Activated CD8-positive, alpha-beta T cell treated with anti-CD3 and anti-CD28 coated beads for 36 hours (primary cell): ENCODE measurements around the gene DAGLB. TPM values are rescaled to one million over a fixed set of nuclear protein-coding genes. Genes with fewer than 3 reads are reported as not detected.

Source experiments
- ATAC-seq: fragments of 200-7000 bp; cut with Tn5 transposase; one replicate; pipeline ENCODE4 v1.10.0; 2021; ENCODE audit warnings: mild to moderate bottlenecking, moderate library complexity
- CTCF ChIA-PET: fragments of 350-600 bp; sonication (Branson Sonifier 250); formaldehyde crosslinking; loops from one replicate; lab custom pipeline; 2021; ENCODE audit warnings: antibody characterized with exemption; lab: Charles Lee
- POLR2A ChIA-PET: fragments of 350-600 bp; sonication (Branson Sonifier 250); formaldehyde crosslinking; loops from one replicate; lab custom pipeline; 2021; ENCODE audit warnings: antibody characterized with exemption; lab: Charles Lee
- DNase-seq: peaks from one replicate; pipeline ENCODE4 v3.0.0-alpha.2; 2020
- H3K27ac Mint-ChIP-seq: one replicate; pipeline ENCODE4 v1.8.0; 2021; ENCODE audit warnings: mild to moderate bottlenecking, mixed read lengths
- H3K27me3 Mint-ChIP-seq: one replicate; pipeline ENCODE4 v1.8.0; 2021; ENCODE audit warnings: mixed read lengths
- H3K36me3 Mint-ChIP-seq: one replicate; pipeline ENCODE4 v1.8.0; 2021; ENCODE audit warnings: low read depth, mixed read lengths
- H3K4me1 Mint-ChIP-seq: one replicate; pipeline ENCODE4 v1.8.0; 2021; ENCODE audit warnings: low read depth, mixed read lengths
- H3K4me3 Mint-ChIP-seq: one replicate; pipeline ENCODE4 v1.8.0; 2021; ENCODE audit warnings: mild to moderate bottlenecking, moderate library complexity, mixed read lengths
- H3K9me3 Mint-ChIP-seq: one replicate; pipeline ENCODE4 v1.8.0; 2021; ENCODE audit warnings: mixed read lengths
- intact Hi-C: fragments of 100-400 bp; cut with micrococcal nuclease; formaldehyde crosslinking; loops from one replicate; pipeline ENCODE4 v1.10.0; 2022
- total RNA-seq, 2 experiments: library from RNA; stranded (reverse); gene quantifications; one replicate each; pipeline ENCODE4 v1.2.3, GENCODE V29; 2021
- TF ChIP-seq, protein P1 (sequence below): fragments of 200-600 bp; IDR thresholded peaks from one replicate; pipeline ENCODE4 v1.8.0; 2022; ENCODE audit warnings: antibody characterized with exemption, mild to moderate bottlenecking

DAGLB gene
- total RNA-seq, 2 experiments from 2014 or later = 17.7 to 20.2 TPM

DNA sequence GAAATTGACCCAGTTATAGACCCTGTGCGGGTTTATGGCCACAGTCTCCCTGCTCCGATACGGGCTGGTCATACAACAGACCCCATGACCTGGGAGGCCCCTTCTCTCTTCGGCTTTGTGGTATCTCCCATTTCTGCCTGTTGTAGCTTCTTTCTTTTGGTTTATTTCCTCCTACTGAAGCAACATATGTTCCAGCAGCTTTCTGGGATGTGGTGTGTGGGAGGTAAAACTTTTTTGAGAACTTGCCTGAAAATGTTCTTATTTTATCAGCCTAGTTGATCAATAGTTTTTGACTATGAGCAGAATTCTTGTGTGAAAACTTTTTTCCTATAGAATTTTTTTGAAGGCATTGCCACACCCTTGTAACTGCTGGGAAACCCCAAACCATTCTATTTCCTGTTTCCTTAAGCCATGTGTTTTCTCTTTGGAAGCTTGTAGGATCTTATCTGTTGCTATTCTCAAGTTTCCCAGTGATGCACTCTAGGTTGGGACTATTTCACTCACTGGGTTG, 80.0 kb downstream of the DAGLB start:
- Mint-ChIP-seq H3K4me3 (no peak overlapping the region), H3K9me3 (no peaks in the 10 kb centered on the region), H3K27me3 (no peaks in the 10 kb centered on the region), H3K36me3 (no peaks in the 10 kb centered on the region), H3K4me1 (peaks cover 4% of the 10 kb centered on the region), H3K27ac (no peak overlapping the region)
- intact Hi-C loops = no loop called here
- DNase-seq = no peak
- ATAC-seq = no peak
- TF ChIP-seq, protein P1, sequence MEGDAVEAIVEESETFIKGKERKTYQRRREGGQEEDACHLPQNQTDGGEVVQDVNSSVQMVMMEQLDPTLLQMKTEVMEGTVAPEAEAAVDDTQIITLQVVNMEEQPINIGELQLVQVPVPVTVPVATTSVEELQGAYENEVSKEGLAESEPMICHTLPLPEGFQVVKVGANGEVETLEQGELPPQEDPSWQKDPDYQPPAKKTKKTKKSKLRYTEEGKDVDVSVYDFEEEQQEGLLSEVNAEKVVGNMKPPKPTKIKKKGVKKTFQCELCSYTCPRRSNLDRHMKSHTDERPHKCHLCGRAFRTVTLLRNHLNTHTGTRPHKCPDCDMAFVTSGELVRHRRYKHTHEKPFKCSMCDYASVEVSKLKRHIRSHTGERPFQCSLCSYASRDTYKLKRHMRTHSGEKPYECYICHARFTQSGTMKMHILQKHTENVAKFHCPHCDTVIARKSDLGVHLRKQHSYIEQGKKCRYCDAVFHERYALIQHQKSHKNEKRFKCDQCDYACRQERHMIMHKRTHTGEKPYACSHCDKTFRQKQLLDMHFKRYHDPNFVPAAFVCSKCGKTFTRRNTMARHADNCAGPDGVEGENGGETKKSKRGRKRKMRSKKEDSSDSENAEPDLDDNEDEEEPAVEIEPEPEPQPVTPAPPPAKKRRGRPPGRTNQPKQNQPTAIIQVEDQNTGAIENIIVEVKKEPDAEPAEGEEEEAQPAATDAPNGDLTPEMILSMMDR = no peak
- ChIA-PET POLR2A (no interaction called here), CTCF (no interaction called here)

DNA sequence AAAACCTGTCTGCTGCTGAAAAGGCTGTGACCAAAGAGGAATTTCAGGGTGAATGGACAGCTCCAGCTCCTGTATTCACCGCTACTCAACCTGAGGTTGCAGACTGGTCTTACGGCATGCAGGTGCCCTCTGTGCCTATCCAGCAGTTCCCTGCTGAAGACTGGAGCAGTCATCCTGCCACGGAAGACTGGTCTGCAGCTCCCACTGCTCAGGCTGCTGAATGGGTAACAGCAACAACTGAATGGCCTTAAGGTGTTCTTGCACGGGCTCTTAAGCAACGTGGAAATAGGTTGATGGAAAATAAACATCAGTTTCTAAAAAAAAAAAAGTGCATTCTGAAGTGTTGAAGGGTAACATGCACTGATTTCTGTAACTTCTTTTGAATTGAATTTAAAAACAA, 82.3 kb downstream of the DAGLB start:
- no peak overlapping the region for H3K4me3 Mint-ChIP-seq
- intact Hi-C loops = no loop called here
- H3K4me1 Mint-ChIP-seq = peaks cover 2% of the 10 kb centered on the region
- no peaks in the 10 kb centered on the region for H3K36me3 Mint-ChIP-seq
- TF ChIP-seq, protein P1 = no peak
- DNase-seq (no peak), ATAC-seq (no peak)
- CTCF ChIA-PET = no interaction called here
- H3K27ac Mint-ChIP-seq = no peak overlapping the region
- POLR2A ChIA-PET = no interaction called here
- H3K9me3 Mint-ChIP-seq = no peaks in the 10 kb centered on the region
- H3K27me3 Mint-ChIP-seq = no peaks in the 10 kb centered on the region

DNA sequence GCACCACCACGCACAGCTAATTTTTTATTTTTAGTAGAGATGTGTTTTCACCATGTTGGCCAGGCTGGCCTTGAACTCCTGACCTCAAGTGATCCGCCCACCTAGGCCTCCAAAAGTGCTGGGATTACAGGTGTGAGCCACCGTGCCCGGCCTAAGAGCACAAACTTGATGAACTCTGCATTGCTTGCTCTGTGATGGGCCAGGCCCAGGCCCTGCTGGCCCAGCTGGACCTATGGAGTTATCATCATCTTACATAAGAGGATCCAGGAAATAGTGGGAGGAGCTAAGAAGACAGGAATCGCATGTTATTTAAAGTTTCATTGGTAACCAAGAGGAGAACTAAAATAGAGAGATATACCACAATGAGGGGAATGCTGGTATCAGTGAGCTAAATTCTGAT, 86.9 kb downstream of the DAGLB start:
- Mint-ChIP-seq H3K27me3 (no peaks in the 10 kb centered on the region), H3K9me3 (no peaks in the 10 kb centered on the region), H3K27ac (no peak overlapping the region), H3K4me1 (no peaks in the 10 kb centered on the region), H3K36me3 (no peaks in the 10 kb centered on the region), H3K4me3 (no peak overlapping the region)
- ChIA-PET CTCF (interaction anchor here (1.2 to 1.5 kb wide), 2 partner anchors 11 to 38 kb away, joined by 5 to 6 read pairs; no protein-coding TSS in a partner anchor), POLR2A (no interaction called here)
- ATAC-seq (no peak), DNase-seq (no peak)
- TF ChIP-seq, protein P1 = no peak
- intact Hi-C loops = no loop called here

DNA sequence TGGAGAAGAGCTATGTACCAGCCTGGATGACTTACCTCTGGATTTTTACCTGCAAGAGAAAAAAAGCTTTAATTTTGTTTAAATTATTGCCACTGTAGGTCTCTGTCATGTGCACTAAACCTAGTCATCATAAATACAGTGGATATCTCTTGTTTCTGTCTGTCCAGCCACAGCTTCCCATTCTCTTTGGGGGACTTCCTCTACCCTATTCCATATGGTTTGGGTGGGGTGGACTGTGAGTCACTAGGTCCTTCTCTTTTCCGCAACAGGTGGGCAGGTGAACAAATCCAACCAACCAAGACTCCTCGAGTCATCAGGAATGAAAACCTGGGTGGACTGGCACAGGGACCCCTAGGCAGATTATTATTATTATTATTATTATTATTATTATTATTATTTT, 88.0 kb downstream of the DAGLB start:
- intact Hi-C loops = no loop called here
- CTCF ChIA-PET = interaction anchor here (1.2 kb wide), 1 partner anchor 10 kb away, joined by 5 read pairs; no protein-coding TSS in a partner anchor
- Mint-ChIP-seq H3K4me1 (no peaks in the 10 kb centered on the region), H3K27ac (no peak overlapping the region), H3K36me3 (no peaks in the 10 kb centered on the region), H3K4me3 (no peak overlapping the region), H3K27me3 (no peaks in the 10 kb centered on the region), H3K9me3 (no peaks in the 10 kb centered on the region)
- TF ChIP-seq, protein P1 = no peak
- DNase-seq (no peak), ATAC-seq (no peak)
- POLR2A ChIA-PET = interaction anchor here (0.5 kb wide), 1 partner anchor 1634 kb away, joined by 3 read pairs; no protein-coding TSS in a partner anchor

Other genes starting within 250 kb of the DAGLB start
- gene CYTH3, start 175.3 kb downstream of the DAGLB start, total RNA-seq = 1 to 10 TPM in 1 of 2 experiments, under 1 TPM in 1; 0.92 to 2.3 TPM
- 10 to 100 TPM; 10.7 to 11.3 TPM for gene FAM220A, start 99.0 kb downstream of the DAGLB start, total RNA-seq
- gene RAC1, start 73.4 kb downstream of the DAGLB start, total RNA-seq = 100 to 1,000 TPM; 143 to 152 TPM
- 10 to 100 TPM; 61.3 to 63.3 TPM for gene KDELR2, start 36.2 kb upstream of the DAGLB start, total RNA-seq
- under 1 TPM; 0.18 to 0.23 TPM for gene GRID2IP, start 103.5 kb upstream of the DAGLB start, total RNA-seq
- 10 to 100 TPM; 27.8 to 32.0 TPM for gene ZDHHC4, start 129.5 kb upstream of the DAGLB start, total RNA-seq
- gene INTS15, start 142.1 kb upstream of the DAGLB start, total RNA-seq = 10 to 100 TPM; 26.8 to 29.8 TPM
- 1 to 10 TPM; 1.3 to 1.8 TPM for gene ZNF853, start 167.7 kb upstream of the DAGLB start, total RNA-seq
- 10 to 100 TPM; 17.7 to 18.8 TPM for gene ZNF316, start 189.4 kb upstream of the DAGLB start, total RNA-seq